Endothelial cell of umbilical vein (primary cell): ENCODE results near the gene CCDC170. TPM values are rescaled to one million over a fixed set of nuclear protein-coding genes. Genes with fewer than 3 reads are reported as not detected.

ENCODE experiments used
- BruUV-seq: library from RNA; stranded (reverse); fragments of 400-500 nt; replicated peaks from 2 replicates; lab custom pipeline; 2021; lab: Mats Ljungman, UMichigan
- CTCF ChIA-PET: fragments of 300-600, 350-600 bp; sonication (Branson Sonifier 250); formaldehyde crosslinking; loops from one replicate; lab custom pipeline; 2021; ENCODE audit warnings: antibody characterized with exemption, inconsistent platforms; lab: Charles Lee
- POLR2A ChIA-PET: fragments of 300-600, 350-600 bp; sonication (Branson Sonifier 250); formaldehyde crosslinking; loops from one replicate; lab custom pipeline; 2021; ENCODE audit warnings: antibody characterized with exemption, inconsistent platforms; lab: Charles Lee
- DNase-seq: peaks from one replicate; pipeline ENCODE4 v3.0.0-alpha.2; 2011; ENCODE audit warnings: low read depth, low spot score
- FAIRE-seq: peaks from 2 replicates; lab custom pipeline; 2011; peaks lifted over from hg19 to GRCh38; lab: Jason Lieb, UNC
- H2AFZ ChIP-seq: 2 replicates; pipeline ENCODE4 v1.6.0; 2012; ENCODE audit warnings: low read depth, low read length, control low read depth, inconsistent platforms
- H3K27ac ChIP-seq: 2 replicates; pipeline ENCODE4 v1.5.1; 2011; ENCODE audit warnings: low read depth, mild to moderate bottlenecking, control low read depth, low read length, moderate library complexity; ENCODE audit not compliant: insufficient read depth
- H3K27me3 ChIP-seq, 2 experiments: 2 replicates each; pipeline versions ENCODE4 v1.6.0 to v1.6.1; 2011; ENCODE audit warnings: low read length in 2 of 2, mixed read lengths in 1 of 2; ENCODE audit not compliant: control insufficient read depth in 2 of 2, insufficient read depth in 2 of 2
- H3K36me3 ChIP-seq, 2 experiments: 2 replicates in 1 of 2; 3 replicates in 1 of 2; pipeline ENCODE4 v1.5.1; 2011; ENCODE audit warnings: low read length in 2 of 2, mild to moderate bottlenecking in 1 of 2, moderate library complexity in 1 of 2; ENCODE audit not compliant: control insufficient read depth in 2 of 2, insufficient read depth in 2 of 2; ENCODE audit errors: extremely low read depth in 1 of 2
- H3K4me1 ChIP-seq: 3 replicates; pipeline ENCODE4 v1.5.1; 2011; ENCODE audit warnings: mild to moderate bottlenecking, low read length; ENCODE audit not compliant: control insufficient read depth, insufficient read depth; ENCODE audit errors: extremely low read depth
- H3K4me2 ChIP-seq: 2 replicates; pipeline ENCODE4 v1.6.1; 2011; ENCODE audit warnings: low read length, control low read depth, mixed read lengths; ENCODE audit not compliant: insufficient read depth
- H3K4me3 ChIP-seq, 3 experiments: fragments of 200-600 bp in 1 of 3; sonication (generic), shearing (Covaris generic) in 1 of 3; replicated peaks in 1 of 3; 2 replicates each; pipeline ENCODE4 v1.5.1; 2011 to 2016; ENCODE audit warnings: control low read depth in 3 of 3, low read length in 3 of 3, mild to moderate bottlenecking in 2 of 3, inconsistent platforms in 1 of 3, low read depth in 1 of 3, moderate library complexity in 1 of 3; ENCODE audit not compliant: insufficient read depth in 1 of 3
- H3K79me2 ChIP-seq: 2 replicates; pipeline ENCODE4 v1.6.0; 2012; ENCODE audit warnings: low read length, inconsistent platforms; ENCODE audit not compliant: control insufficient read depth, insufficient read depth
- H3K9ac ChIP-seq: replicated peaks from 2 replicates; pipeline ENCODE3; 2011; ENCODE audit warnings: low read length, control low read depth; ENCODE audit not compliant: insufficient read depth; ENCODE audit errors: extremely low read depth
- H3K9me1 ChIP-seq: replicated peaks from 3 replicates; pipeline ENCODE4 v1.6.0; 2011; ENCODE audit warnings: mild to moderate bottlenecking, low read length; ENCODE audit not compliant: control insufficient read depth, insufficient read depth; ENCODE audit errors: extremely low read depth
- H3K9me3 ChIP-seq: replicated peaks from 2 replicates; pipeline ENCODE4 v1.5.1; 2012; ENCODE audit warnings: low read length, inconsistent platforms; ENCODE audit not compliant: control insufficient read depth, insufficient read depth
- H4K20me1 ChIP-seq: replicated peaks from 2 replicates; pipeline ENCODE3; 2011; ENCODE audit warnings: mild to moderate bottlenecking, low read length; ENCODE audit not compliant: control insufficient read depth, insufficient read depth; ENCODE audit errors: extremely low read depth
- CTCF ChIP-seq, 2 donors: IDR thresholded peaks; 1 replicate in 1 of 2; 2 replicates in 1 of 2; pipeline ENCODE4 v1.5.1; 2011; ENCODE audit warnings: low read length in 2 of 2, mild to moderate bottlenecking in 2 of 2, moderate library complexity in 2 of 2, control low read depth in 1 of 2, inconsistent platforms in 1 of 2, low read depth in 1 of 2; ENCODE audit not compliant: insufficient read depth in 1 of 2; ENCODE audit errors: extremely low read depth in 1 of 2
- EZH2 ChIP-seq: IDR thresholded peaks from 2 replicates; pipeline ENCODE4 v1.6.1; 2012; ENCODE audit warnings: borderline replicate concordance, low read depth, mild to moderate bottlenecking, moderate library complexity, low read length, inconsistent platforms; ENCODE audit not compliant: severe bottlenecking
- FOS ChIP-seq: IDR thresholded peaks from 2 replicates; pipeline ENCODE4 v1.6.1; 2011; ENCODE audit warnings: mild to moderate bottlenecking, low read length, moderate library complexity, borderline replicate concordance; ENCODE audit not compliant: insufficient read depth
- GATA2 ChIP-seq: IDR thresholded peaks from 2 replicates; pipeline ENCODE4 v1.7.0; 2011; ENCODE audit warnings: low read depth, mild to moderate bottlenecking, moderate library complexity, mixed read lengths, low read length; ENCODE audit not compliant: insufficient read length, insufficient read depth
- JUN ChIP-seq: IDR thresholded peaks from 2 replicates; pipeline ENCODE4 v1.6.1; 2011; ENCODE audit warnings: borderline replicate concordance, low read depth; ENCODE audit not compliant: insufficient read length, insufficient read depth
- MAX ChIP-seq: IDR thresholded peaks from 2 replicates; pipeline ENCODE4 v1.6.1; 2011; ENCODE audit not compliant: insufficient read depth, insufficient read length
- MYC ChIP-seq: IDR thresholded peaks from one replicate; pipeline ENCODE4 v1.6.1; 2011; ENCODE audit warnings: mild to moderate bottlenecking, low read depth, low read length
- POLR2A ChIP-seq: IDR thresholded peaks from 2 replicates; pipeline ENCODE4 v1.6.1; 2012; ENCODE audit warnings: low read depth, mild to moderate bottlenecking, control low read depth, low read length
- POLR2AphosphoS5 ChIP-seq: IDR thresholded peaks from 2 replicates; pipeline ENCODE4 v1.6.1; 2012; ENCODE audit warnings: low read depth, mild to moderate bottlenecking, control low read depth, low read length, moderate library complexity; ENCODE audit not compliant: insufficient read depth
- dilution Hi-C: fragments of 300-500 bp; cut with MboI; formaldehyde crosslinking; loops from one replicate; pipeline ENCODE4 v1.15.0; 2019; ENCODE audit warnings: low sequenced_read_pairs; ENCODE audit not compliant: extremely low pct_ligation_motif_present
- intact Hi-C: fragments of 100-400 bp; cut with micrococcal nuclease; formaldehyde crosslinking; loops from one replicate; pipeline ENCODE4 v1.10.0; 2022
- polyA plus RNA-seq, 4 experiments: library from polyadenylated mRNA; depleted of rRNA in 3 of 4; stranded (reverse) in 3 of 4; unstranded in 1 of 4; fragments of >200 nt; gene quantifications; 2 replicates each; pipeline versions ENCODE4 v1.2.1 to v1.2.3, GENCODE V29; 2011 to 2012; ENCODE audit warnings: missing spikeins in 1 of 4
- total RNA-seq: library from RNA; stranded (reverse); gene quantifications from 2 replicates; pipeline ENCODE4 v1.2.3, GENCODE V29; 2021

The CCDC170 gene
- total and polyA plus RNA-seq, 2 donors (not counting 3 experiments of a cell fraction or from before 2014, with no cell fraction given), result 0.07 to 0.21 TPM

GRCh38 chr6:151635741-151636140 lies 141.9 kb downstream of the CCDC170 start:
- ChIA-PET POLR2A (no interaction called here), CTCF (no interaction called here)
- Histone ChIP-seq H3K4me2 (no peak overlapping the region), H3K36me3 (no peaks in the 10 kb centered on the region), H3K79me2 (no peaks in the 10 kb centered on the region), H3K9ac (no peak overlapping the region), H4K20me1 (no peaks in the 10 kb centered on the region), H3K9me1 (no peaks in the 10 kb centered on the region), H3K4me3 (no peak overlapping the region), H3K9me3 (no peaks in the 10 kb centered on the region), H3K27ac (no peak overlapping the region), H3K27me3 (no peaks in the 10 kb centered on the region), H2AFZ (no peak overlapping the region), H3K4me1 (no peaks in the 10 kb centered on the region)
- no TSS peak for BruUV-seq
- dilution Hi-C loops (no loop called here), intact Hi-C loops (no loop called here)
- FAIRE-seq, result no peak
- TF ChIP-seq FOS, result no peak
- TF ChIP-seq MAX, result no peak
- TF ChIP-seq JUN, result no peak
- no peak for TF ChIP-seq CTCF (IDR thresholded peaks at IDR 0.05; ENCODE audit: extremely low read depth in 1 of 2, insufficient read depth in 1 of 2, low read depth in 1 of 2, low read length in 2 of 2)
- no peak for TF ChIP-seq MYC
- TF ChIP-seq EZH2, result no peak
- no peak for TF ChIP-seq GATA2
- no peak for TF ChIP-seq POLR2A
- TF ChIP-seq POLR2AphosphoS5, result no peak
- DNase-seq, result no peak
